ENCODE results near the gene HACL1. TPM values are rescaled to one million over a fixed set of nuclear protein-coding genes. Genes with fewer than 3 reads are reported as not detected.

HACL1 gene
- total and polyA plus RNA-seq, 10 of the 15 experiments (the other 5 are each of a cell fraction or from before 2014, with no cell fraction given), result 19.4 to 48.7 (median 30.1) TPM

- peak; percentile 82 for TF ChIP-seq RAD51 (IDR thresholded peaks at IDR 0.05)
- TF ChIP-seq POLR2AphosphoS2 (IDR thresholded peaks at IDR 0.05; ENCODE audit: low read depth, low read length), result no peak
- 0 out of 2 replicates have a peak, but pooled peaks have one; percentile 40 for TF ChIP-seq IRF4 (IDR thresholded peaks at IDR 0.05; ENCODE audit: low read depth, low read length)
- TF ChIP-seq ZNF592 (IDR thresholded peaks at IDR 0.05), result 0 out of 2 replicates have a peak, but pooled peaks have one; percentile 24
- no peak for TF ChIP-seq ETV6 (conservative IDR thresholded peaks at IDR 0.05 in 1 of 2, IDR thresholded peaks at IDR 0.05 in 1 of 2; ENCODE audit: borderline replicate concordance in 1 of 2, low read depth in 1 of 2)
- no peak for TF ChIP-seq RCOR1 (conservative IDR thresholded peaks at IDR 0.05; ENCODE audit: low read depth, low read length)
- 0 out of 2 replicates have a peak, but pooled peaks have one; percentile 11 for TF ChIP-seq MEF2A (IDR thresholded peaks at IDR 0.05; ENCODE audit: insufficient read depth, low read depth, low read length)
- no peak for TF ChIP-seq RELA (IDR thresholded peaks at IDR 0.05; ENCODE audit: borderline replicate concordance, partially characterized antibody)
- 0 out of 2 replicates have a peak, but pooled peaks have one; percentile 44 for TF ChIP-seq ZNF207 (IDR thresholded peaks at IDR 0.05; ENCODE audit: borderline replicate concordance)
- TF ChIP-seq USF1 (IDR thresholded peaks at IDR 0.05; ENCODE audit: borderline replicate concordance, extremely low read length, insufficient read depth, low read depth, low read length), result peak; percentile 14
- TF ChIP-seq TCF12 (IDR thresholded peaks at IDR 0.05; ENCODE audit: low read depth, low read length), result no peak
- 0 out of 2 replicates have a peak, but pooled peaks have one; percentile 46 for TF ChIP-seq CBX5 (IDR thresholded peaks at IDR 0.05; ENCODE audit: low read depth)
- no peak for TF ChIP-seq NR2C1 (IDR thresholded peaks at IDR 0.05)
- TF ChIP-seq ATF7 (IDR thresholded peaks at IDR 0.05; ENCODE audit: low read depth), result no peak
- TF ChIP-seq RB1 (IDR thresholded peaks at IDR 0.05; ENCODE audit: borderline replicate concordance), result 0 out of 2 replicates have a peak, but pooled peaks have one; percentile 73
- no peak for TF ChIP-seq KAT2A (conservative IDR thresholded peaks at IDR 0.05; ENCODE audit: control insufficient read depth, low read depth, low read length)
- 0 out of 2 replicates have a peak, but pooled peaks have one; percentile 9 for TF ChIP-seq CREM (IDR thresholded peaks at IDR 0.05; ENCODE audit: low read depth)
- no peak for TF ChIP-seq TCF3 (IDR thresholded peaks at IDR 0.05; ENCODE audit: borderline replicate concordance, insufficient read depth, low read depth, low read length)
- no peak for TF ChIP-seq CBFB (IDR thresholded peaks at IDR 0.05; ENCODE audit: low read depth)
- no peak for TF ChIP-seq NFIC (IDR thresholded peaks at IDR 0.05; ENCODE audit: low read depth, low read length)
- no peak; the same call in 1 of the 2 replicates for TF ChIP-seq RELB (IDR thresholded peaks at IDR 0.05; ENCODE audit: low read depth)
- TF ChIP-seq BACH1 (IDR thresholded peaks at IDR 0.05; ENCODE audit: borderline replicate concordance), result no peak
These were observed 28.7 kb upstream of the HACL1 start (continued) for GRCh38 chr3:15629860-15630597.

Measured in GM12878 (cell line).